HG02852 (cell line): ENCODE measurements around the gene SP6.
A peak's percentile ranks its signal among the peaks of the same experiment; 100 is the strongest.

Experiments used
- ATAC-seq: cut with Tn5 transposase; IDR thresholded peaks from one replicate; pipeline ENCODE4 v1.9.1; 2021; ENCODE audit warnings: mild to moderate bottlenecking, moderate library complexity; ENCODE audit not compliant: unreplicated experiment

SP6 gene

DNA sequence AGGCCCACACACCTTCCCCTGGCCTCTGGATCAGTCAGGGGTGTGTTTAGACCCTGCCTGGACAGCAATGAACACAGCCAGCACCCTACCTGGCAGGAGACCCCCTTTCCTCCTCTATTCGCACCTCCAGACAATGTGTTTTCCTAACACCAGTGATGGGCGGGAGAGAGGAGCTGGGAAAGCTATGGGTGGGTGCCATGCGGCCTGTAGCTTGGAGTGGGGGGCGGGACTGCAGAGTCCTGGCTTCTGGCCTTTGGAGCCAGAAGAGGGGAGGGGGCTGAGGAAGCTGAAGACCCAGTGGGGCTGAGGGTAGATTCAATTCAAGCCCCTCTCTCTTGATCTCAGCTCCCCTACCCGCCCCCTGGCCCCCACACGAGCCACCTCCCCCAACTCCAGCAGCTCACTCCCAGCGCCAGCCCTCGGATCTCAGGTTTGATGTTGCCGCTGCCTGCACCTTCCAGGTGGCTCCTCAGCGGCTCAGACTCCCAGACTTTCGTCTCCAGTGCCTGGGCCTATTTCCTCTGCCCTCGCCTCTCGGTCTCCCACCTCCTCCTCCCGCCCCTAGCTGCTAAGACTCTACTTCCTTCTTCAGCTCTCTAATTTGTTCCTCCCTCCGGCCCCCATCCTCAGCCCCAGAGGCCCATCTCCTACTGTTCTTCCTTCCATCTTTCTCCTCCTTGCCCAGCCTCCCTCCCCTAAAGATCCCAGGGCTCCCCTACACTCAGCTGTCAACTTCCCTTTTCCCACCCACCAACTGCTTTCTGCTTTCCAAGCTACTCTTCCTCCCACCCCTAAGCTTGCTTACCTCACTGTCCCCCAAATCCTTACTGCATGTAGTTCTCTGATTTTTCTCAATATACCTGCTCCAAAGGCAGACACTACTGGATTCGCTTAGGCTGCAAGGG, 6.8 kb upstream of the SP6 start:
- ATAC-seq = no peak

DNA sequence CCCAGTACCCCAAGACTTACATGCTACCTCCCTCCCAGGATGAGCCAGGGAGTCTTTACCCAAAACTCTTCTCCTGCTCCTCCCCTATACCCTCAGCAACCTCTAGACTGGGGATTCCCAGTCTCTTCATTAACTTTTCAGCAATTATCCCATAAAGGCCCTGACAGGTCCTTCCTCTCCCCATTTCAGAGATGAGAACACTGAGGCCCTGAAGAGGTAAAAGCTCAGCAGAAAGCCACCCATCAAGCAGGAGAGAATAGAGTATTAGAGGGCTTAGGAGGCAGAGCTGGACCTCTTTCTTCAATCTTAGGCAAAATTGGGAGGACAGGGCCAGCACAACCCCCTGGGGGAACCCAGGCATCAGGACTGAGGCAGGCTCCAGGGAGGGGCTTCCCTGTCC, 5.9 kb upstream of the SP6 start:
- no peak for ATAC-seq

DNA sequence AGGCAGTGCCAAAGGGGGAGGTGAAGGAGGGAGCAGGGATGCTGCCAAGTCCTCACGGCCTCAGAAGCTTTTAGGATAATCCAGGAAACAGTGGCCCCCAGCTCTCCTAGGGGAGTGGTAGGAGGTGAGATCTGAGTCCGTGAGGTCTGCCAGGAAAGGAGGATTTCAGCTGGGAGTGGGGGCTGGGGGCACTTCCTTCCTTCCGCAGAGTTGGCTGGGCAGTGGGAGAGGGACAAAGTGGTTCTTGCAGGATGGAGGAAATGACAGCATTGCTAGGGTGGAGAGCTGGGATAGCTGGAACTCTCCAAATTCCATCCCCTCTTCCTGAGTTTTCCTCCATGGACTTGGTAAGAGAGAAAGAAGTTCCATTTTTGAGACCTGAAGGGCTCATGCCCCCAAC, 4.8 kb upstream of the SP6 start:
- ATAC-seq = no peak

DNA sequence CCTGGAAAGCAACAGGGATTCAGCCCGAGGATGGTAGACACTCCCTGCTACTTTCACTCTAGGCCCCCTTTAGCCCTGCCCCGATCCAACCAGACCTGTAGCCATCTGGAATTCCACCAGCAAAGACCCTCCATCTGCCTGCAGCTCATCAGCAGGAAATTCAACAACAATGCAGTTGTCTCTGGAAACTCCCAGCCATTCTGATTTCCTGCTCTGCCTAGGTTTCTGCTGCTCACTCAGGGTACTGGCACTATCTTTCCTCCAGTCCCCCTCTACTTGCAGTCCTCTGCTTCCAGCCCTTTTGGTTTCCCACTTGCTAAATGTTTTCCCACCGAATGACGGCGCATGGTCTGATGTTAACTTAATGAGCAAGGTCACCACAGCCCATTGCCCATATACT, 2.7 kb upstream of the SP6 start:
- no peak for ATAC-seq

DNA sequence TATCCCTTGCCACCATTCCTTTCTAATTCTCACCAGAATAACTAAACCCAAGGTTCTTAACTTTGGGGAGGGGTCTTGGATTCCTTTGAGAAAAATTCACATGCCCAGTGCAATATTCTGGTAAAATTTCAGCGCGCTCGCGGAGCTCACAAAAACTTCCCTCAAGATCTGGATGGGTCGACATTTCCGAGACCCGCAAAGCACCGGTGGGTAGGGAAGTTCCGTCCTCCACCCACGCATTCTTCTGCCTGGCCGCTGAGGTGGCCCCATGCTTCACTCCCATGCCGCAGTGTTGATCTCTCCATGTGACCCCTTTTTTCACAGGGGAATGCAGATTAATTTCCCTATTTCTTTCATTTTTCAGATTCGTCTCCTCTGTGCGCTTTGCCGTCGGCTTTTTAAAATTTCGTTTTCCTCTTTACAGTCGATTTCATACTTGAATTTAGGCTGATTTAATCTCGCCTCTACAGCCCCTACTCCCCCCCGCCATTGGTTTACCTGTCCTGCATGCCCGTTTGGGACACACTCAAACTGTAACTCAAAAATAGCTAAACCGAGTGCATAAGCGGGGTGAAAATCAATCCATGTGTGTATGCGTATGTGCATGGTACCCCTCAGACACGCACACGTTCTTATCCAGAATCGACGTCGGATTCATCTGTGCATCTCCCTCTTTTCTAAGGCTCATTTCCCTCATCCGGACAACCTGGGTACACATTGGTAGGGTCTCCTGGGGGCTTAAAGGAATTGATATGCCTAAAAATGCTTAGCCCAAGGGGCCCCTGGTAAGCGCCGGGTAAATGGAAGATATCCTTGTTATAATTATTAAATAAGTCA, 1.4 kb upstream of the SP6 start:
- ATAC-seq = no peak

DNA sequence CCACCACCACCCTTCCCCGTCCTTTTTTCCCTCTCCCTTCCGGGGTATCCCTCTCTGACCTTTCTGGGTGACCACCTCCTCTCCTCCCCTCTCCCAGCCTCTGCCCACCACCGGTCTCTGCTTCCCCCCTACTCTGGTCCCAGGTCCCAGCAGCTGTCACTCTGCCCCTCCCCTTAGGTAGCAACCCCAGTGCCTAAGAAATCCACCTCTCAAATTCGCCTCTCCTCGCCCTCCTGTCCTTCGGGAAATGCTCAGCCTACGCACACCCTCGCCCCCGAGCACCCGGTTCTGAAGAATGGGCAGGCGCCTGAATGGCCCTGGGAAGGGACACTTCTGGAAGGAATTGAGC, 775 bp upstream of the SP6 start:
- no peak for ATAC-seq

DNA sequence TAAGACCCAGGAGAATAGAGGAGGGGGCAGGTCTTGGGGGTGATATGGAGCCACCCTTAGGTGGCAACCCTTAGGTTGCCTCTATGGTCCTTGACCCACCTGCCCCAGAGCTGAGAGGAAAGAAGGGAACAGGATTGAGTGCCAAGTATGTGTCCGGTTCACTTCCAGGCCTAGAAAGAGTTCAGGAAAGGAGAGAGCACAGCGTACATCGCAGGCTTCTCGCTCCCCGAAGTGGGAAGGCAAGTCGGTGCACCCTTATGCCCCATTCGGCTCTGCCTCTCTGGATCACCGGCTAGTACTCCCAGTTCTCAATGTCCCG, 631 bp downstream of the SP6 start:
- no peak for ATAC-seq

DNA sequence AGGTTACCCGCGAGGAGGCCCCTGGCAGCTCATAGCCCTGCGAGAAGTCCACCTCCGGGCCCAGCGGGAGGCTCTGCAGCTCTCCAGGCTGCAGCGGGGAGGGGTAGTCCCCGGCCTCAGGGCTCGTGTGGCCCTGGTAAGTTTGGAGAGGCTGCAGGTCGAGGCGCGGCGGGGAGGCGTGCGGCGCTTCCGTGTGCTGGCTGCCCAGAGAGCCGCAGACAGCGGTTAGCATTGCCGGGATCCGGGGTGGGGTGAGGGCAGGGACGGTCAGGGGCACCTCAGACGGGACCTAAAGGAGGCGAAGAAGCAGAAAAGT, 2.8 kb downstream of the SP6 start:
- ATAC-seq = no peak

DNA sequence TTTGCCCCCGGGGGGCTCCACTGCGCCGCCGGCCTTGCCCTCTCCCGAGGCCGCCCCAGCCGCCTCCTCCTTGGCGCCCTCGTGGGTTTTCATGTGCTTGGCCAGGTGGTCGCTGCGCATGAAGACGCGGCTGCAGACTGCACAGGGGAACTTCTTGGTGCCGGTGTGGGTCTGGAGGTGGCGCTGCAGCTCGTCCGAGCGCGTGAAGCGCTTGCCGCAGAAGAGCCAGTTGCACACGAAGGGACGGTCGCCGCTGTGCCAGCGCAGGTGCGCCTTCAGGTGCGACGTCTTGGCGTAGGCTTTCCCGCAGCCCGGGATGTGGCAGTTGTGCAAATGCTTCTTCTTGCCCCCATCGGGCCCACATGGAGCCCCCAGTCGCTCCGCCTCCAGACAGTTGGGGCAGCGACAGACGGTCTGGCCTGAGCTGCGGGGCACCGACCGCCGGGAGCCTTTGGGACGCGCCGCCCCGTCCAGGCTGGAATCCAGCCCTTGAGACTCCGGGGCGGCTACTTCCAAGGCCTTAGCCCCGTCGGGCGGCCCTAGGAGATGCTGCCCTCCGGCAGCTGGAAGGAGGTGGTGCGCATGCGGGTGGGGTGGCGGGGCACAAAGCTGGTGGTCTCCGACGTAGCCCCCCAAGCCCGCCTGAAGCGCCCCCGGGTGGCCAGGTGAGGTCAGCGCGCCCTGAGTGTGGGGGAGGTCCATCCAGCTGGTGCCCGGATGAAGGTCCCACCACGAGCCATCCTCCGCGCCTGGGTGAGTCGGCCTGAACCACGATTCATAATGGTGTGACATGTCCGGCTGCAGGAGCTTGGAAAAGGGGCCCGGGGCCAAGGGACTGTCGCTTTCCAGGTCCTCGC, 3.4 kb downstream of the SP6 start:
- no peak for ATAC-seq

DNA sequence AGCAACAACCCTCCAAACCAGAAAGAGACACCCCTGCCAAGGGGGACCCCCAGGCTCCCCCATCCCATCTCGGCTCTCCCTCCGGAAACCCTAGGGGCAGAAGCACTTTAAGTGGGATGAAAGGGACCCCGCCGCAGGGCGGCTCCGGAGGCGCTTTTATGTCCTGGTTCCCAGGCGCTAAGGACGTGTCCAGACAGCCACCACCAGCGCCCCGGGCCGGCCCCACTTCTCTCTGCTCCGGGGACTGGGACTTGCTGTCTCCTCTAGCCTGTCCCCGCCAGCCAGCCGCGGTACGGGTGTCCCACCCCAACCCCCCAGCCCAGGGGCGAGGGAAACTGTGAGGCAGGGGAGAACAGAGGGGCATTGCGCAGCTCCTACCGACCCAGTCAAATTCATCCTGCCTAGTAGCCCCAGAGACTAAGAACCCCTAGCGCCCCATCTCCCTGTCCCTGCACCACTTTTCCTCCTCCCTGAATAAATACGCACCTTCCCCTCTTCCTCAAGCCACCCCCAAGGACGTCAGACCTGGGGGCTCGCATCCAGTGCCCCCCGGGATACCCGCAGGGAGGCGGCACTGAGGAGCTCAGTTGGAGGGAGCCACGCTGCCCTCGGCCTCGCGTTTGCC, 4.1 kb downstream of the SP6 start:
- no peak for ATAC-seq

DNA sequence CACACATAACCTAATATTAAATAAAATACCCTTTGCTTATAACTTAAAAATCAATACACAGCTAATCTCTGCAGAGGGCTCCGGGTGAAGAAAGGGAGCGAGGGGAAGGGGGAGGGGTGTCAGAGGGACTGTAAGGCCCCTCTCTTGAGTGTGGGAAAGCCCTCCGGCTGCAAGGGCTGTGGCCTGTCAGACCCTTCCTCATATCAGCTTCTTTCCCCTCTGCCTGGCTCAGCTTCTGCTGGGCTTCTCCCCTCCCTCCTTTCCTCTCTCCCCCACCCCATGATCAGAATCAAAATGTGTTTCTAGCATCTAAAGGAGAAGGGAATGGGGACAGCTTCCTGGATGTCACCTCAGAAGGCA, 5.3 kb downstream of the SP6 start:
- ATAC-seq = no peak

DNA sequence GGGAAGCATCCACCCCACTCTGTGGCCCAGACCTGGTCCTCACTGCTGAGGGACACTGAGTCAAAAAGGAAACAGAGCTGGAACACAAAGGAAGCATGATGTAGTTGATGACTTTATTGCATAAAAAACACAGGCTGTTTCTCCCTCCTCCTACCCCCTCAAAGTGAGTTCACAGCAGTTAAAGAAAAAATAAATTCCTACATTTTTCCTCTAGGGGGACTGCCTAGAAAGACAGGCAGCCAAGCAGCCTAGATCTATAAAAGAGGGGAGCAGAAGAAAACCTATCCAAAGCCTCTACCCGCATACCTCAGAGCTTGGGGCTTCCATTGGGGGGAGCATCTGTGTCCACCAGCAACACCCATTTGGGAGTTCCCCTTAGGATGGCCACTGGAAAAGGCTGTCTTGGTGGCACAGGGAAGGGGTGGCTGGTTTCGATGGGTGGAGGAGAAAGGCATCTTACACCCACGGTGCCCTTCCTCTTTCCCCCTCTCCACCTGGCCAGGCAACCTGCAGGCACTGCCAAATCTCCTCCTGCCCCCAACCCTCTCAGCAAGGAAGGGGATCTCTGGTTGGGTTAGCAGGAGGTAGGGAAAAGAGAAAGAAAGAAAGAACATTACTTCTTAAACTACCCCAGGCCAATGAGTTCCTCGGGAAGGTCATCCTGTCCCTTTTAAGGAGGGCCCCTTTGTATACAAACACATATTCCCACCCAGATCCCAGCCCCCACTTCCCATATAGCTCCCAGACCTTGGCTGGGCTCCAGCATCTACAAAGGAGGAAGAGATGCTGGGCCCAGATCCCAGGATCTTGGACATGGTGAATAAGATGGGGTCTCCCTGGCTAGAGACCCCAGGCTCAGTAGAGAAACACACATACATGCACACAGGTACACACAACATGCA, 5.9 kb downstream of the SP6 start:
- ATAC-seq = no peak

DNA sequence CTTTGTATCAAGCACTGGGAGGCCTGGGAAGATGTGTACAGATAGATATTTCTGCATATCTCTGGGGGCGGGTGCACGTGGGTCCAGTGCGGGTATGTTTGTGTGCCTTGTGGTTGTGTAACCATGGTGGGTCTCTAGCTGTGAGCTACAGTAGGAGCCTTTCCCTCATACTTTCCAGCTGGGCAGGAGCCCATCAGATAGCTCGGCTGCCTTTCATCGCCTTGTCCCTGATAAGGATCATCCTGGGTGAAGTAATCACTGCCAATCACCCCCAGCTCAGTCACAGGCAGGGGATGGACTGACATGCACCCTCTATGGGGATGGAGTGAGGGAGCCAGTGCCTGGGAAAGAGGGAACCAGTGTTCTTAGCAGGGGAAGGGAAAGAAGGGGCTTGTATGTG, 6.7 kb downstream of the SP6 start:
- no peak for ATAC-seq

DNA sequence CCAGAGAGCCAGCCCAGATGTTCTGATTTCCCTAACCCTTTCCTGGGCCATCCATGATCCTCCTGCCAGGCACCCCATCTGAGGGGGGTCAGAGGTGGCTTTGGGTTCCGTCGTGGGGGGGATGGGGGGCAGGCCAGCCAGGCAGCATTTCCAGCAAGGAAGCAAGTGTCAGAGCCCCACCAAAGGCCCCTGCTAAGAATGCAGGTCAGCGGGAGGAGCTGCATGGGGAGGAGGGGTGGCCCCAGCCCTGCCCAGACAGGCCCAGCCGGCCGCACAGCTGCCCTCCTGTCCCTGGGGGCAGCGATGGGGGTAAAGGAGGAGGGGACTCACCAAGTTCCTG, 7.6 kb downstream of the SP6 start:
- ATAC-seq = no peak

DNA sequence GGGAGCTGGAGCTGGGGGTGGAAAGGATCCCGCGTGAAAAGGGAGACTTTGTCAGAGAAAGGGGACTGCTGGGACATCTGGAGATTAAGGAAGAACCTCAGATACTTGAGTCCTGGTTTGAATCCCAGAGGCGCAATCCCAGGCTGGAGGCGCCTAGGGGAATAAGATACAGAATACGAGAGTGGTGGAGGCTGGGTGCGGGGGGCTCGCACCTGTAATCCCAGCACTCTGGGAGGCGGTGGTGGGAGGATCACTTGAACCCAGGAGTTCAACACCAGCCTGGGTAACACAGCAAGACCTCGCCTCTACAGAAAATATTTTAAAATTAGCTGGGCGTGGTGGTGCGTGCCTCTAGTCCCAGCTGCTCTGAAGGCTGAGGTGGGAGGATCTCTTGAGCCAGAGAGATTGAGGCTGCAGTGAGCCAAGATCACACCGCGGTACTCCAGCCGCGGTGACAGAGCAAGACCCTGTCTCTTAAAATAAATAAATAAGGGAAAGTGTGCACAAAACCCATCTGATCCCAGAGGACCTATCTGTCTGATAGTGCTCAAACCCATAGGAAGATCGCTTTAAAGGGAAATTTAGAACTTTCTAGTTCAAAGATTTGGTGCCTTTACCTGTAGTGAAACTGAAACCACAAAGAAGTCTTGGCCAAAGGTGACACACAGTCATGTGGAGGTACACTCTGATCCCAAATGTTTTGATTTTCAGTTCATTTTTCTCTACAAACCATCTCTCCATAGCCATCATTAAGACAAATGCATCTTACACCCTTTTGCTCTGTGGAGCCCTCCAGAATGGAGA, 9.3 kb downstream of the SP6 start:
- no peak for ATAC-seq

DNA sequence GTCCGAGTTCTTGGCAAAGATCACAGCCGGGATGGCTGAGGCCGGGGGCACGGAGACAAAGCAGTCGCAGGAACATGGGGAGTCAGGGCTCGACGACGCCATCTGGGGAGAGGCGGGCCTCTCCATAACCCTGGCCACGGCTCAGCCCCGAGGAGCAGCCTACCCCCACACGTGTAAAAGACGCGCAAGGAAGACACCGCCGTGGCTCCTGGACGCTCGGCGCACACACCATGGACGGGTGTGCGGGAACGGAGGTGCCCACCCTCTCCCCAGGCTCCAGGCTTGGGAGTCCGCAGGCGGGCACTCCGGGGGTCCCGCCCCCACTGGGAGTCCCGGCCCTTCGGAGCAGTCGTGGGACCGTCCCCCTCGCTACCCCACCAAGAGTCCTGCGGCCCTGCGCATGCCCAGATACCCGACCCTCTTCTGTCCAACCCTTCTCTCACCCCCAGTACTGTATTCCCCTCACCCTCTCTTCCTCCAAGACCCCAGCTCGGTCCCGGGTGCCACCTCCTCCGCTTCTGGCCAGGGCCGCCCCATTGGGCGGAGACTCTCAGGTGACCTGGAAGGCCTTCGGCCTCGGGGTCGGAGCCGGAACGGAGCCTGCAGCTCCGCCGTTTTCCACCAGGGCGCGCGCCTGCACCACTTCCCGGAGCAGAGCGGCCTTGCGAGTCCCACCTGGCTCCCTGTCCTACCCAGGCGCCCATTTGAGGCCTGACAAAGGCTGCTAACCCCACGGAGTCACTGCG, 10.0 kb downstream of the SP6 start, which contains the start of gene SCRN2:
SCRN2 (minus strand) TSS at position 532 of the 746 bp plus-strand sequence; CDS start at position 102, 430 bp downstream.
- peak; percentile 76 for ATAC-seq

DNA sequence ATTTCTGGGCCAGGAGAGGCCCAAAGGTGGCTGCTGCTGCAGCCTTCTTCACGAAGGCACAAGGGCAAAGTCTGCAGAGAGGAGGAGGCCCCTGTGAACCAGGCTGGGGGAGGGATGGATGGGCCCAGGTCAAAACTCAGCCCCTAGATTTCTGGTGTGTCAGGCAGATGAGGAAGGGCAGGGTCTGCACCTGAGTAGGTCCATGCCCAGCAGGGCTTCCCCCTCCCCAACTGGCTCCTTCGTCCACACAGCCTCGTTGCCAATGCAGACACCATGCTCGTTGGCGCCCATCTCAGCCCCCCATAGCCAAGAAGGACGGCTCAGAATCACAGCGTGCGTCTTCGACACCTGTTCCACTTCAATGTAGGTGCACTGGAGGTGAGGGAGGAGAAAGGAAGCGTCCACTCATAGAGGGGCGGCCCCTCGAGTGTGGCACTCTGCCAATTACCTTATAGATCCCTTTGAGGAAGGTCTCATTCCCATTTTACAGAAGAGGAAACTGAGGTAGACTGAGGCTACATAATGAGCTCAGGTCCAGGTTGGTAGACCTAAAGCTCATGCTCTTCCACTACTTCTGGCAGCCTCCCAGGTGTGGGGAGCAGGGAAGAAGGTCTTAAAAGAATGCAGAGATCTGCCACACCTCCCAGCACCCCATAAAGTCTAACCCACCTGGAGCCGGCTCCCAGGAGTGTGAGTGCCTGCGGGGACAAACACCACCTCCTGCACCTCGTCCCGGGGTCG, 10.8 kb downstream of the SP6 start:
- ATAC-seq = no peak

DNA sequence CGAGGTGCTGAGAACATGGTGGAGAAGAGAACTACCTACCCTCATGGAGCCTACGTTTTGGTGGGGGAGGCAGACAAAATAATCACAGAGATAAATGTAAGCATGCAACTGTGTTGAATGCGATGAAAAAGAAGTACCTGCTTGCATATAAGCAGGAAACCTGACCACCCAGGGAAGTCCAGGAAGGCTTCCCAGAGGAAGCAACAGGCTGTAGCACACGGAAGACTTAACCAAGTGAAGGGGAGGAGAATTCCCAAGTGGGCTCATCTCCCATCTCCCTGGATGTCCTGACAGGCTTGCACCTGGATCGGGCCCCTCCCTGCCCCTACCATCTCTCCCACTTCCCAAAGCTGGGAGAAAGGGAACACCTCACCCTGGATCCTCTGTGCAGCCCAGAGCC, 11.9 kb downstream of the SP6 start:
- ATAC-seq = no peak
